Chondrocyte (in vitro differentiated cells): Measurements from ENCODE around the gene MCHR1. TPM values are rescaled to one million over a fixed set of nuclear protein-coding genes. Genes with fewer than 3 reads are reported as not detected.

Experiments used
- DNase-seq: peaks from one replicate; pipeline ENCODE4 v3.0.0; 2021; ENCODE audit warnings: mixed read lengths, low spot score
- H3K27ac Mint-ChIP-seq: one replicate; pipeline ENCODE4 v1.8.0; 2021; ENCODE audit warnings: mild to moderate bottlenecking, moderate library complexity, mixed read lengths; ENCODE audit not compliant: unreplicated experiment
- H3K27me3 Mint-ChIP-seq: 2 replicates; pipeline ENCODE4 v1.8.0; 2021; ENCODE audit warnings: low read depth, mixed read lengths
- H3K36me3 Mint-ChIP-seq: 2 replicates; pipeline ENCODE4 v1.8.0; 2021; ENCODE audit warnings: low read depth, mixed read lengths
- H3K4me1 Mint-ChIP-seq: 2 replicates; pipeline ENCODE4 v1.8.0; 2021; ENCODE audit warnings: low read depth, mild to moderate bottlenecking, mixed read lengths
- H3K4me3 Mint-ChIP-seq: one replicate; pipeline ENCODE4 v1.8.0; 2021; ENCODE audit warnings: mild to moderate bottlenecking, moderate library complexity, mixed read lengths; ENCODE audit not compliant: unreplicated experiment
- H3K9me3 Mint-ChIP-seq: 2 replicates; pipeline ENCODE4 v1.8.0; 2021; ENCODE audit warnings: low read depth, mixed read lengths
- CTCF ChIP-seq: fragments of 200-600 bp; sonication (generic); IDR thresholded peaks from 2 replicates; pipeline ENCODE4 v1.5.0; 2021; ENCODE audit warnings: antibody characterized with exemption, mild to moderate bottlenecking, moderate library complexity
- total RNA-seq: library from RNA; stranded (reverse); gene quantifications from 3 replicates; pipeline ENCODE4 v1.2.1, GENCODE V29; 2021

MCHR1 gene
- total RNA-seq, 1 donor from 2014 or later, result 0.17 TPM

GRCh38 chr22:40729284-40729683 lies 50.0 kb downstream of the MCHR1 start:
- H3K27ac Mint-ChIP-seq, result no peak overlapping the region
- TF ChIP-seq CTCF, result no peak
- H3K4me1 Mint-ChIP-seq, result peaks cover 19% of the 10 kb centered on the region
- DNase-seq, result peak; percentile 29
- no peaks in the 10 kb centered on the region for H3K36me3 Mint-ChIP-seq
- H3K4me3 Mint-ChIP-seq, result no peak overlapping the region
- H3K9me3 Mint-ChIP-seq, result no peaks in the 10 kb centered on the region
- H3K27me3 Mint-ChIP-seq, result no peaks in the 10 kb centered on the region

Other genes starting within 250 kb of the MCHR1 start
- 58.2 to 69.8 TPM (median 65.3 TPM) in 3 replicates for gene MRTFA, start 42.8 kb upstream of the MCHR1 start, total RNA-seq
- 17.4 to 19.2 TPM (median 18.5 TPM) in 3 replicates for gene SLC25A17, start 139.9 kb downstream of the MCHR1 start, total RNA-seq
- 187 to 229 TPM (median 207 TPM) in 3 replicates for gene ST13, start 177.2 kb downstream of the MCHR1 start, total RNA-seq
- gene XPNPEP3, start 177.7 kb downstream of the MCHR1 start, total RNA-seq, result 14.7 to 24.6 TPM (median 15.3 TPM) in 3 replicates
- gene DNAJB7, start 182.6 kb downstream of the MCHR1 start, total RNA-seq, result not detected in 3 replicates